ENCODE measurements around the gene C17orf107. TPM values are rescaled to one million over a fixed set of nuclear protein-coding genes. Genes with fewer than 3 reads are reported as not detected.

The C17orf107 gene
- total and polyA plus RNA-seq, 2 of the 13 experiments (the other 11 are each of a cell fraction or from before 2014, with no cell fraction given) = 0.20 to 0.59 TPM

- TF ChIP-seq ZNF646 (CRISPR knock-in tag; IDR thresholded peaks at IDR 0.05) (peak; percentile 73), ZNF687 (CRISPR knock-in tag; IDR thresholded peaks at IDR 0.05) (peak; percentile 30; the same call in 1 of the 2 replicates), HES4 (CRISPR knock-in tag; IDR thresholded peaks at IDR 0.05; ENCODE audit: borderline replicate concordance) (no peak), NFE2L2 (IDR thresholded peaks at IDR 0.05; ENCODE audit: low read length) (no peak), ZHX1 (CRISPR knock-in tag; IDR thresholded peaks at IDR 0.05; ENCODE audit: low read depth) (peak; percentile 49; the same call in 1 of the 2 replicates), ZMYM3 (CRISPR knock-in tag; IDR thresholded peaks at IDR 0.05) (peak; percentile 72), IKZF5 (CRISPR knock-in tag; IDR thresholded peaks at IDR 0.05) (0 out of 2 replicates have a peak, but pooled peaks have one; percentile 23), HNF4A (CRISPR knock-in tag; IDR thresholded peaks at IDR 0.05) (0 out of 2 replicates have a peak, but pooled peaks have one; percentile 51), ZNF362 (CRISPR knock-in tag; IDR thresholded peaks at IDR 0.05; ENCODE audit: borderline replicate concordance) (peak; percentile 87), ETV5 (CRISPR knock-in tag; IDR thresholded peaks at IDR 0.05; ENCODE audit: borderline replicate concordance) (0 out of 2 replicates have a peak, but pooled peaks have one; percentile 10), ERF (CRISPR knock-in tag; IDR thresholded peaks at IDR 0.05) (peak; percentile 59; the same call in 1 of the 2 replicates), PAX8 (CRISPR knock-in tag; IDR thresholded peaks at IDR 0.05; ENCODE audit: borderline replicate concordance) (no peak)
These were observed 21.2 kb downstream of the C17orf107 start (continued) for GRCh38 chr17:4920351-4921048.

Data from HepG2 (cell line).